HG03442 (cell line): Measurements from ENCODE around the gene KRT75.

Source experiments
- ATAC-seq: cut with Tn5 transposase; IDR thresholded peaks from one replicate; pipeline ENCODE4 v1.9.1; 2021; ENCODE audit warnings: mild to moderate bottlenecking, moderate library complexity; ENCODE audit not compliant: unreplicated experiment

KRT75 gene

GRCh38 chr12:52394836-52395405, 39.2 kb downstream of the KRT75 start:
- ATAC-seq = no peak

GRCh38 chr12:52392465-52393007, 41.6 kb downstream of the KRT75 start:
- ATAC-seq = no peak

GRCh38 chr12:52391618-52392002, 42.6 kb downstream of the KRT75 start:
- ATAC-seq = no peak

- ATAC-seq = no peak
Observed at GRCh38 chr12:52390739-52391617, 43.2 kb downstream of the KRT75 start.

GRCh38 chr12:52389313-52390207, 44.6 kb downstream of the KRT75 start:
- no peak for ATAC-seq

- no peak for ATAC-seq
Observed at GRCh38 chr12:52387859-52388258, 46.3 kb downstream of the KRT75 start.

- ATAC-seq = no peak
Observed at GRCh38 chr12:52385226-52385702, 48.9 kb downstream of the KRT75 start, which contains the start of gene KRT84. Gene KRT84 (minus strand): TSS chr12:52385652. CDS start chr12:52385585, 67 bp downstream.

- no peak for ATAC-seq
Observed at GRCh38 chr12:52383331-52383730, 50.8 kb downstream of the KRT75 start.

GRCh38 chr12:52382854-52383253, 51.3 kb downstream of the KRT75 start:
- ATAC-seq = no peak

- no peak for ATAC-seq
Observed at GRCh38 chr12:52381206-52381605, 53.0 kb downstream of the KRT75 start.

GRCh38 chr12:52380271-52380694, 53.9 kb downstream of the KRT75 start:
- ATAC-seq = no peak

- no peak for ATAC-seq
Observed at GRCh38 chr12:52379536-52379935, 54.6 kb downstream of the KRT75 start.

GRCh38 chr12:52378091-52378490, 56.1 kb downstream of the KRT75 start:
- no peak for ATAC-seq

GRCh38 chr12:52377266-52377665, 56.9 kb downstream of the KRT75 start:
- no peak for ATAC-seq
